ENCODE measurements around the gene ASGR1.

The ASGR1 gene

GRCh38 chr17:7179317-7180254 lies at the start of gene ASGR1:
Gene ASGR1 (minus strand): TSS chr17:7179370. CDS start chr17:7178563, 807 bp downstream.
- DNase-seq, result no peak

GRCh38 chr17:7228920-7229319 lies 49.8 kb upstream of the ASGR1 start:
- no peak for DNase-seq

GRCh38 chr17:7226721-7227710 lies 47.8 kb upstream of the ASGR1 start:
- DNase-seq, result no peak

GRCh38 chr17:7225711-7226331 lies 46.7 kb upstream of the ASGR1 start:
- no peak for DNase-seq

GRCh38 chr17:7224661-7225111 lies 45.5 kb upstream of the ASGR1 start:
- DNase-seq, result no peak

GRCh38 chr17:7224110-7224509 lies 44.9 kb upstream of the ASGR1 start:
- no peak for DNase-seq

GRCh38 chr17:7223375-7223774 lies 44.2 kb upstream of the ASGR1 start:
- no peak for DNase-seq

GRCh38 chr17:7222972-7223292 lies 43.8 kb upstream of the ASGR1 start:
- DNase-seq, result no peak

GRCh38 chr17:7222093-7222971 lies 43.2 kb upstream of the ASGR1 start:
- no peak for DNase-seq

- no peak for DNase-seq
Measured at GRCh38 chr17:7221278-7222092, 42.3 kb upstream of the ASGR1 start.

GRCh38 chr17:7220593-7221277 lies 41.6 kb upstream of the ASGR1 start:
- no peak for DNase-seq

- DNase-seq, result peak; percentile 62
Measured at GRCh38 chr17:7219812-7220592, 40.8 kb upstream of the ASGR1 start, which contains the start of the genes ACADVL and DLG4. Gene ACADVL (plus strand): TSS chr17:7219938. CDS start chr17:7219985, 47 bp downstream. Gene DLG4 (minus strand): TSS chr17:7219836.

GRCh38 chr17:7219229-7219811 lies 40.1 kb upstream of the ASGR1 start:
- no peak for DNase-seq

- DNase-seq, result no peak
Measured at GRCh38 chr17:7218758-7219157, 39.6 kb upstream of the ASGR1 start.

- no peak for DNase-seq
Measured at GRCh38 chr17:7218166-7218565, 39.0 kb upstream of the ASGR1 start.

- no peak for DNase-seq
Measured at GRCh38 chr17:7217113-7217987, 38.2 kb upstream of the ASGR1 start.

- no peak for DNase-seq
Measured at GRCh38 chr17:7216242-7217112, 37.3 kb upstream of the ASGR1 start.

Data from SHP77 treated with DMSO at 0.1 percent for 48 hours (cell line).